ENCODE results near the gene NLRP5.

GRCh38 chr19:56101095-56101494 is 114.5 kb downstream of the NLRP5 start:
- TF ChIP-seq CTCF (conservative IDR thresholded peaks at IDR 0.05 in 1 of 2, IDR thresholded peaks at IDR 0.05 in 1 of 2; ENCODE audit: low read depth in 1 of 2, low read length in 2 of 2) (no peak), EZH2 (IDR thresholded peaks at IDR 0.05; ENCODE audit: low read length, missing control alignments) (no peak)

Data from fibroblast of lung (primary cell).